SW480 (cell line): ENCODE data around the gene RUSC2.
"Not testable (repeated sequence)": the region's sequence is repeated elsewhere in the genome, so short reads cannot be mapped to it uniquely, and the experiment has no call there.

Experiments used
- DNase-seq: peaks from one replicate; pipeline ENCODE4 v3.0.0-alpha.2; 2016; ENCODE audit warnings: low spot score

Gene RUSC2

DNA sequence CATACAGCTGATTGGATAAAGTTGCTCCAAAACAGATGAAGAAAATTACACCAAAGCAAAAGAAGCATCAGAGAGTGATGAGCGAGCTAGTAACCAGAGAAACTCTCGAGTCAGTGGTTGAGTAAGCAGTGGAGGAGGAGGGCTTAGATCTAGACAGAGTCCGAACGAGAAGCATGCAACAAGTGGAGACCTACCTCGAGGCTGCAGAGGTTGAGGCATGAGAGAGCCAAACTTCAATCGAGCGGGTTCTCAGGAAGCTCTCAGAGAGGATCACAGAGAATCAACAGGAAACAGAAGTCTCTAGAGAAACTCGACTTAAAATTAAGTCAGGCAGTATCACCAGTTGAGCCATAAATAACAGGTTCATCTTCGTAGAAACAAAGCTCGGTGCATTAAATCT lies 6.1 kb downstream of the RUSC2 start:
- no peak for DNase-seq

DNA sequence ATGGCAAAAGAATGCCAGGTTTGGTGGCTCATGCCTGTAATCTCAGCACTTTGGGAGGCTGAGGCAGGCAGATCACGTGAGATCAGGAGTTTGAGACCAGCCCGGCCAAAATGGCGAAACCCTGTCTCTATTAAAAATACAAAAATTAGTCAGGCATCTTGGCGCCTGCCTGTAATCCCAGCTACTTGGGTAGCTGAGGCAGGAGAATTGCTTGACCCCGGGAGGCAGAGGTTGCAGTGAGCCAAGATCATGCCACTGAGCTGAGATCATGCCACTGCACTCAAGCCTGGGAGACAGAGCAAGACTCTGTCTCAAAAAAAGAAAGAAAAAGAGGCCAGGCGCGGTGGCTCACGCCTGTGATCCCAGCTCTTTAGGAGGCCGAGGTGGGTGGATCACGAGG lies 8.3 kb downstream of the RUSC2 start:
- not testable (repeated sequence) for DNase-seq

DNA sequence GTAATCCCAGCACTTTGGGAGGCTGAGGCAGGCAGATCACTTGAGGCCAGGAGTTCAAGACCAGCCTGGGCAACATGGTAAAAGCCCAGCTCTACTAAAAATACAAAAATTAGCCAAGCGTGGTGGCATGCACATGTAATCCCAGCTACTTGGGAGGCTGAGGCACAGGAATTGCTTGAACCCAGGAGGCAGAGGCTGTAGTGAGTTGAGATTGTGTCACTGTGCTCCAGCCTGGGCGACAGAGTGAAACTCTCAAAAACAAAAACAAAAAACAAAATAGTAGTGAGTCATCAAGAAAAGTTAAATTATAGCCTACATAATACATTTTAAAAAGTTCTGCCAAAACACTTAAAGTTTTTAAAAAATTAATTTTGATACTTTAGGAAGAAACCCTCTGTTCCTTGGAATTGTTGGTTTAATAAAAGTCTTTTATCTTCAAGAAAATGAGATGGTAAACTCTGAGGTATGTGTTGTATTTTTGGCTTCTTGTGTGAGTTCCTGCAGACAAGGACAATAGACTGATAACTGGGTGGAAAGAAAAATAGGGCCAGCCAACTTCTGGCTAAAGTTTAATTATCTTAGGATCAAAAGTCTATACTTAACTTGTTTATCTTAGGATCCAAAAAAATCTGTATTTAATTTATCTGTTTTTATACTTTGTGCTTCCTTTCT lies 9.3 kb downstream of the RUSC2 start:
- DNase-seq, result no peak

DNA sequence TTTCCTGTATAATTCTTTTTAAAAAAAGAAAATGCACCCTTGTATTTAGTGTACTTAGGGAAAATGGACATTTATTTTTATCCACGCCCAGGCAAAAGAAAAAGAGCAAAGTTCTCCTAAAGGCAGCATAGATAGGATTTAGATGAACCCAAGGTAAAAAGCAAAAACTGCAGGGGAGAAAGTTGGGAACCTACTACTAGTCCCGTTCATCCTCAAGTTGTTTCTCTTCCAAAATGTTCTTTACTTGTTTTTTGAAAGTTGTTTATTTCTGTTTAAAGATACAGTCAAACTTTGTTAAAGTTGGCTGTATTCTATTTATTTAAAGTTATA lies 9.8 kb downstream of the RUSC2 start:
- no peak for DNase-seq

DNA sequence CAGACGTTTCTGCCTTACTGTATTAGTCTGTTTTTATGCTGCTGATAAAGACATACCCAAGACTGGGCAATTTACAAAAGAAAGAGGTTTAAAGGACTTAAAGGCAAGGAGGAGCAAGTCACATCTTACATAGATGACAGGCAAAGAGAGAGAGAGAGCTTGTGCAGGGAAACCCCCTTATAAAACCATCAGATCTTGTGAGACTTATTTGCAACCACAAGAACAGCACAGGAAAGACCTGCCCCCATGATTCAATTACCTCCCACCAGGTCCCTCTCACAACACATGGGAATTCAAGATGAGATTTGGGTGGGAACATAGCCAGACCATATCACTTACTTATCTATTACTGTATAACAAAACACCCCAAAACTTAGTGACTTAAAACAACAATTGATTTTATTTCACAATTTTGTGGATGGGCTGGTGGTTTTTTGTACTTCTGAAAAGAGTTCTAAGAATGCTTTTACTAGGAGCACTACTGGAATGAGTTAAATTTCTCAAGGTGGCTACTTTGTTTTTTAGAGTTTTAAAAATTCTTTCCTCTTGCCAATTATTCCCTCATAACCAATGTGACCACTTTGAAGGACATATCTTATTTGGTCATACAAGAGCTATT lies 10.3 kb downstream of the RUSC2 start:
- no peak for DNase-seq

DNA sequence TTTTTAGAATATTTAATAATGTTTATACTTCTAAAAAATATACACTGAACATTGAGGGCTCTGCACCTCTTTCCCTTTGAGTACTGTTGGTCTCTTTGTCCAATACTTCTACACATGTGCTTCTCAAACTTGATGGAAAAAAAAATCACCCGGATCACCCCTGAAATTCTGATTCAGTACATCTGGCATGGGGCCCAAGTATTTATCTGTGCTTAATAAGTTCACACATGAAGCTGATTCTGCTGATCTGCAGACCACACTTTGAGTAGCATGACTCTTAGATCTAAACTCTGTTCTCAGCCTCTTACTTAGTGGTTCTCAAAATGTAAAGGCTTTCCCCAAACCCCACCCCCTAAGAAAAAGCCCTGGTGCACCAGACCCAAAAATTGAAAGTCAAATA lies 12.0 kb downstream of the RUSC2 start:
- DNase-seq, result no peak

DNA sequence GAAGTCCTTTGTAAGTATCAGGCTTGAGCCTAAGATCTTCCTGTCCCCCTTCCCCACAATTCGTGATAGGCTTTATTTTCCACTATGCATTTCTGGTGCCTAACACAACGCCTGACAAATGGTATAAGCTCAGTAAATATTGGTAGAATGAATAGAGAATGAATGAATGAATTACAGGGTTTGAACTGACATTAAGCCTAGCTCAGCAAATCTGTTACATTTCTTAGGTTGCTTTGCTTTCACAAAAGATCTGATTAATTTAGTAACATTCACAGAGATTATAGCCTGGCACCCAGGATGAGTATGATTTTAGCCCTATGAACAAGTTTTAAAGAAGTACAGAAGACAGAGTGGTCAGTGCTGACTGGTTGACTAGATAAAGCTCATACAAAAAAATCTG lies 16.4 kb downstream of the RUSC2 start:
- no peak for DNase-seq

DNA sequence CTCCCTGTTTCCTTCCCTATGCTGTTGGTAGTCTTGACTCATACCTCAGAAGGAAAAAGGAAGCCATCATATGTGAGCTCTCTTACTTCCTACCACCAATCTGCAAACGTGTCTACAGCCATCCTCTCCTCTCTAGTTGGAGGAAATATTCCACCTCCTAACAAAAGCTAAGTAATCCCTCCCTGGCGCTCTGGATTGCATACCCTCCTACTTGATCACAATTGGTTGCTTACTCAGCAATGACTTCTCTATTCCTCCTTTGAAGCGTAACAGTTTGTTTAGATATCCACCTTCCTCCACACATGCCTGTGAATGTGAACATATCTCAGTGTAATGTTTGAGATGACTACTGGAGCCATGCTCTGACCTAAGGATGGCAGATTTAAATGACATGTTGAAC lies 18.2 kb downstream of the RUSC2 start:
- DNase-seq, result no peak

DNA sequence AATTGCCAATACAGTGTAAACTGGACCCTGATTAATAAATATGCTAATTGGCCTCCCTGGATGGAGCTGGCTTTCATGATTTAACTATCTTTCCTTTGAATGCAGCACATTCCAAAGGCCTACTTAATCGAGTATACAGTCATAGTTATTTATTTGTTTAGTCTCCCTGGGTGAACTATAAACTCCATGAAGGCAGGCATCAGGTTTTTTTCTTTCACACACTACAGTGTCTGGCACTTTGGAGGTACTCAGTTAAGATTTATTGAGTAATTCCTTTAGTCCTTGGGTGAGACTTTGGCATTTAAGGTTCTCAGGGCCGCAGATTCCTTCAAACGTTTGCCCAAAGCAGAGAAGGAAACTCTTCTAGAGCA lies 20.5 kb downstream of the RUSC2 start:
- DNase-seq, result no peak

DNA sequence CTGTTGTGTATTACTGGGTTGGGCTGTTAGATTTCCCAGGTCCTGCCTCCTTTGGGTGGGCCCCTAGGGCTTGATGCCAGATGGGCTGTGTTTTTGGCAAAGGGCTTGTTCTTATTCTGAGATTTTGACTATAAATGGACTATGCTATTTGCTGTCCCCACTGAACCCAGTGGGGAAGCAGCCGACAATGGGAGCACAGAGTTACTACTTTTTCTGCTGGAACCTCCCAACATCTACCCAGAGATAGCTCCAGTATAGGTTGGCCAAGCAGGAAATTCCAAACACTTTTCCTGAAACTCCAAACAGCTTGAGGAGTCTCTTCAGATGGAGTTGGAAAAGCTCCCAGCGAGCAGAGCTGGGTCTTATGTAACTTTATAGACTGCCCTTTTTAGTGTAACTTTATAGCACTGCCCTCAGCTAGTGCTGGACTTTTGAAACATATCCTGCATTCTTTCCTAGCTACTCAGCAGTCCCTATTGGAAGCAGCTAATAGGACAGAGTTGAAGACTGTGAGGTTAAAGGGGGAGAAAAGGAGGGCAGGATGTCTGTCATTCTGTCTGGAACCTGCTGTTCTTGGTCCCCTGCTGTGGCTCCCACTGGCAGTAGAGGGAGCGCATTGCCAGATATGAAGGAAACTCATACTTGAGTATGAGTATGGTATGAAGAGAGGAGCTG lies 21.0 kb downstream of the RUSC2 start:
- DNase-seq, result peak; percentile 43

DNA sequence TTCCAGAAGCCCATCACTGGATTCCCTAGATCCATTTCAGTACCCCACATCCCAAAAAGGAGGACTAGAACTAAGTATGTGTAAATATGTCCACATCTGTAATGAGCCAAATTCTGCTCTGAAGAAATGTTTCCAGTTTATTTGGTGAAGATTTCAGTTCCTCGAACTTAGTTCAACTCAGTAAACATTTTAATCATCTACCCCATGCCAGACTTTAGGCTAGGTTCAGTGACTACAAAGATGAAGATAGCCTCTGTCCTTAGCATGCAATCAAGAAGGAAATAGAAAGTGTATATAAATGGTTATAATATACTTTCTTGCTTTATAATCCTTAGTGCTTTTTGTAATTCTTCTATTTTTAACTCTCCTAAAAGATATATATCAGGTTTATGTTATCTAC lies 21.5 kb downstream of the RUSC2 start:
- no peak for DNase-seq

DNA sequence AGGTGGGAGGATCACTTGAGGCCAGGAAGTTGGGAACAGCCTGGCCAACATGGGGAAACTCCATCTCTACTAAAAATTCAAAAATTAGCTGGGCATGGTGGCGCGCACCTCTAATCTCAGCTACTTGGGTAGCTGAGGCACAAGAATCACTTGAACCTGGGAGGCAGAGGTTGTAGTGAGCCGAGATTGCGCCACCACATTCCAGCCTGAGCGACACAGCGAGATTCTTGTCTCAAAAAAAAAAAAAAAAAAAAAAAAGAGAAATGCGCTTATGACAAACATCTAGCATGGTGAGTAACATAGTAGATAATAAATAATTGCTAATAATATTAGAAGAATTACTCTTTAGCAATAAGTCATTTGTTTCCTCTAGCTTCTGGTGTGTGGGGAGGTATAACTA lies 25.9 kb downstream of the RUSC2 start:
- DNase-seq, result no peak

DNA sequence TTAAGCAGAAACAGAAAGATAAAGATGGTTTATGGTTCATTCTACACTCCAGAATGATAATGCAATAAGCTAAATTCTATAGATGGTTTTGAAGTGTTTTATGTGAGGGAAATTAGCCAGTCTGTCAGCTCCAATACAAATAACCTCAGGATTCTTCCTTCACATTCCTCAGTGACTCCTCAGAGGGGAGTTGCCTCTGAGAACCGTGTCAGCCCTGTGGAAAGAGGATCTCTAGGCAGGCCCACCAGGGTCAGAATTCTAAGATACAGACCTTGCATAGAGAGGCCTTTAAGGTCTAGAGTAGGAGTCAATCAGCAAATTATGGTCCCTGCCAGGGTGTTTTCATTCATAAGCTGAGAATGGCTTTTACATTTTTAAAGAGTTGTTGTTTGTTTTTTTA lies 26.6 kb downstream of the RUSC2 start:
- peak; percentile 52 for DNase-seq

DNA sequence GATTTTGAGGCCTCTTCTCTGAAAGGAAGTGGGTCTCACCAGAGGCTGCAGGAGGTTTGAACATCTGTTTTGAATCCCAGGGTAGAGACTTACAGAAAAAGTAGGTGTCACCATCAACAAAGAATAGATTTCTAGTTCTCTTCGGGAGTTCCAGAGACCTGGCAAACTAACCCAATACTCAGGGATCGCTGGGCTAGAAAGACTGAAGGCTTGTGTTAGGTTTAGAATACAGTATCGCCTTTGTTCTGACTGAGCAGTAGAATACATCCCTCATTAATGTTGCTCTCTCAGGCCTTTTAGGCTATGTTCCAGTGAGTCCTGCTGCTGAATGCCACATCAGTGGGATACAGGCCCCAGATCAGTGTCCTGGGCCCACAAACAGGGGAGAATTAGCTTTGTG lies 27.2 kb downstream of the RUSC2 start:
- DNase-seq, result peak; percentile 64

DNA sequence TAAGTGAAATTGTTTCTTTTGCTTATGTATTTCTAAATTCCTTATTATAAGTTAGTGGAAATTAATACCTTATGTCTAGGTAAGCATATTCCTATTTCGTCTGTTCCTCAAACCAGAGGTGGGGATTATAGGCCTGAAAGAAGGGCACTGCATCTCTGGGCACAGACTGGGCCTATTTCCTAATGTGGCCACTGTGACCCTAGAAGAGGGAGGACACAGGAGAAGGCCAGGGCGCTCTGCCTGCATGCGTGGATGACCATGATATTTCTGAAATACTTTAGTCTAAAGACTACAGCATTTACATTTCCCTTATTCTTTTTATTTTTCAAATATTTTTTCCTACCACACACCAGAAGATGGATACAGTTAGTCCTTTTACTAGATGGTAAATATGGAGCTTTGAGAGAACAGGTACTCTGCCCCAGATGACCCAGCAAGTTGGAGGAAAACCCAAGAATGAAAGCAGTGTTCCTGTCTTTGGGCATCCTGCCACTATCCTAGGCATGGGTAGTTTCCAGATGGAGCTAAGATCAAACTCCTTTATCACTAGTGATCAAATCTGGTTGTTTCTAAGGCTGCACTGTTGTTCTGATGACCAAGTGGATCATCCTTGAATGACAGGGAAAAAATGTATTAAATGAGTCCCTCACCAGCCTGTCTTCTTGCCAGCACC lies 27.8 kb downstream of the RUSC2 start:
- DNase-seq, result no peak

DNA sequence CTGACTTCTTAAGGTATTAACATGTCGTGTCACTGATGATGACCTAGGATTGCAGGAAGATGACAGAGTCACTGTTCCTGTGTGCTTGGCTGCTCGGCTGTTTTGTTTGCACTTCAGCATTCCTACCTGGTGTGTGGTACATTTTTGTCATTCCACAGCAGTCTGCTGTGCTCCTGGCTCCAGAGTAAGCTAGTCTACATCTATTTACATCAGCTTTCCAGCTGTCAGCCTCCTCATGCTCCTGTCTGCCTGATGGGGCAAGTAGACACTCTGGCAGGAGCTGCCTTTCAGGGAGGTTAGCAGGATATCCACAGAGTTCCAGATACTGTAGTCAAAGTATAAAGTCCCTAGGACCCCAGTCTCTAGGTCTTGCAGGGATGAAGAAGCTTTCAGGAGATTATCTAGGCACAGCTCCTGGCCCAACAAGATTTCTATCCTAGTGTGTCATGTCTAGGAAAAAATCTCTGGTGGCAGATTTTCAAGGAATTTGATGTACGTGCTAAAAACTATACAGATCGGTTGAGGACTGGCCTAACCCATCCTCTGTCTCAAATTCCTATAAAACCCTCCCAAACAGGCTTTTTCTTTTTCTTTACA lies 28.4 kb downstream of the RUSC2 start:
- peak; percentile 93 for DNase-seq

DNA sequence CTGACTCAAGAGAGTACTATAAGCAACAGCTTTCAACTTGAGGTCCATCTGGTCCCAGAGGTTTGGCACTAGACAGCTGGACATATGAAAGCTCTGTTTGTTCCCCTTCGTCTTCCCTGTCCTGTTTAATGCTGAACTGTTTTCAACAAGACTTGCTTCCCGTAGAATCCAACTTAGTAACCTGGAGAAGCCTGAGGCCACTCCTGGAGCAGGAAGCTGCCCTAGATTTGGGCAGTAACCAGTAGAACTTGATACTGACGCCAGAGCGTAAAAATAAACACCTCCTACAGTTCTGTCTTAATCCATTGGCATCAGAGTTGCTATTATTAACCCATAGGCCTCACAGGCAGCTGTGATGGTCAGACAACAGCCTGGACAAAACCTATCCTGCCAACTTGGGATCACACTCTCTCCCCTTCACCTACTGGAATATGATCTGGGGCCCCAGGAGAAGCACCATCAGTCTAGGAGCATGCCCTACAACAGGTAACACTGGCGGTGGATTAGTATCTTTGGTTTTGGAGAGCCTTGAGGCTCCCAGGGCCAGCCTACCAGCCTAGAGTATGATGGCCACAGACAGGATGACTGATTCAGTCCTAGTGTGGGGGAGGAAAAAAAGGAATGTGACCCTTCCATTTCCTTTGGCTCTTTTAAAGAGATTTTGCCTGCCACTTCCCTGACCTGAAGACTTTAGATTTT lies 29.2 kb downstream of the RUSC2 start:
- DNase-seq, result peak; percentile 16

DNA sequence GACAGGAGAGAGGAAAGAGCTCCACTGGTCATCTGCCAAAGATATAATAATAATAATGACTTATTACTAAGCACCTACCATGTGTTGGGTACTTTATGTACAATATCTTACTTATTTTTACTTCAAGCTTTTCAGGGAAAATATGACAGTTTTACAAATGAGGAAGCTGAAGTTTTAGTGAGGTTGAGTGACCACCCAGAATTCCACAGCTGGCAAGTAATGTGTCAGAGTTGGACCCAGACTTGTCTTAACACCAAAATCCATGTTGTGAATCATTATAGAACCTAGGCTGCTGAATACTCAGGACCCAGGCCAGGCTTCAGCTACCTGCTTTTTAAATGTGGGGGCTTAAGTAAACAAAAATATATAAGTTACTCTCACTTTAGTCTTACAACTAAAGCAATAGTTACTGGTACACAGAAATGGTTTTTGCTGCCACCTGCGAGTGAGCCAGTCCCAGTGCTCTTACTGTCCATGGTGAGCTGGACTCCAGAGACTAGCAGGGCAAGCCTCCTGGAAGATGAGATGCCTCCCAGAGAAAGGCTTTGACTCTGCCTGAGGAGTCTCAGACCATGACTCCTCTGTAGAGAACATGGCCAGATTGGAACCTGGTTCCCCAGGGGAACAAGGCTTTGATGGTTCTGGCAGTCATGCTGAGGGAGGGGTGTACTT lies 29.9 kb downstream of the RUSC2 start:
- no peak for DNase-seq

DNA sequence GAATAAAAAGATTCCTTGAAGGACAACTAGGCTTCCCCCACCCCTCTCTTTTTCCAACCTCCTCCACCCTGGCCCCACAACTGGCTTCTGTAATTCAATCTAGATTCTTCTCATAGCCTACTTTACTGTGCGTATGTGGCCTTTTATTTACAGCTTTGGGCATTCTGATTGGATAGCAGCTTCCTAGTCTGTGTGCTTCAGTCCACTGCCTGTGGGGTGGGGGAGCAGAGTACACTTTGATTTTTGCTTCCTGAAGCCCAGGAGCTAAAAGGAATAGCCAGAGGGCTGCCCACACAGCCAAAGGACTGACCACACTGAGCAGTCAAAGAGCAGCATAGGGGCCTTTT lies 30.4 kb downstream of the RUSC2 start:
- DNase-seq, result no peak

DNA sequence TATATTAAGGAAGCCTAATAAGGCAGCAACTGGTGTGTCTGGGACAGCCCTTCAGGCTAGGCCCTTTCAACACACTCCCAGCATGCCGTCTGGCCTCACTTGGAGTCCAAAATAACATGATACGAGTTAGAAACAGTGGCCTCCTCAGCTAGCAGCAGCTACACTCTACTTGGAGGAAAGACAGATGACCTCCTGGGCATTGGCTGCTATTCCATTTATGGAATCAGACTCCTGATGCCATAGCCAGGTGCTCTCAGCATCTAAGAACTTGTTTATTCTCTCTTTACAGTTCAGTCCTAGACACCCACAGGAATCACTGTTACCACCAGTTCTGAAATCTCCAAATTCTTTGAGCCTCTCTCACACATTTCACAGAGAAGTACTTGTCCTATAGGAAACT lies 31.8 kb downstream of the RUSC2 start:
- DNase-seq, result no peak

DNA sequence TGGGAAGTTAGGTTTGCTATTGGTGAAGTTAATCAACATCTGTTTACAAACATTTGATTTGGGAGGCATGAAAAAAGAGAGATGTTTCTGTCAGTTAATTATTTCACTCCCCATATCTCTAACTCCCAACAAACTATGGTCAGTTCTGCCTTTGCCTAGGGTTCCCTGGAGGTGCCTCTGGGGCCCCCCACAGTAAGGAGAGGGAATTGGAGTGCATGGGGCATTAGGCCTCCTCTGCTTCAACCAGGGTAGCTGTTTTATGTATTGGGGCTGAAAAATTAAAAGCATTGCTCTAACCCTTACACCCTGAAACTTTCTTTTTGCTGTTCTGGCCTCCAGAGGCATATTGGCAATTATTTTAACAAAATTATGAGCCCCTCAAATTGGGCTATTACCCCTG lies 32.3 kb downstream of the RUSC2 start:
- no peak for DNase-seq

DNA sequence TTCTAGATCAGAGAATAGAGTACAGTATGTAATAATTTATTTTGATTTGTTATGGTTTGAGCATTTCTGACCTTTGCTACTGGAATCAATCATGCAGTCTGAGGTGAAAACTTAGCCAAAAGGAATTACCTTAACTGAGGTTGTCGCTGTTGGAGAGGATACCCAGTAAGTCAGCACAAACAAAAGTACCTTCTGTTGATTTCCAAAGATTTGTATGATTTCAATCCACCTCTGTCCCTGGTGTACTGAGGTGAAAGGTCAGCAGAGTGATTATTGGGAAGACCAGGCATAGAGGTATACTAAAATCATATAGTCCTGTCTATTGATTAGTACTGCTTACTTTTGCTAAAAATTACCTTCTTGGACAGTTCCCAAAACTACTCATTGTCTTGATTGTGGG lies 32.8 kb downstream of the RUSC2 start:
- DNase-seq, result no peak
